Panc1 (cell line): ENCODE results near the gene SLC40A1. TPM values are rescaled to one million over a fixed set of nuclear protein-coding genes. Genes with fewer than 3 reads are reported as not detected.

Experiments used
- ATAC-seq: fragments of 200-7000 bp; cut with Tn5 transposase; 2 replicates; pipeline ENCODE4 v1.9.1; 2020; ENCODE audit warnings: mild to moderate bottlenecking, moderate library complexity
- BruUV-seq: library from RNA; stranded (reverse); fragments of 400-500 nt; replicated peaks from 2 replicates; lab custom pipeline; 2021; lab: Mats Ljungman, UMichigan
- CTCF ChIA-PET: fragments of 300-600 bp; sonication (Branson Sonifier 250); formaldehyde crosslinking; loops from one replicate; lab custom pipeline; 2022; ENCODE audit warnings: antibody characterized with exemption; lab: Charles Lee
- POLR2A ChIA-PET: fragments of 300-600 bp; sonication (Branson Sonifier 250); formaldehyde crosslinking; loops from one replicate; lab custom pipeline; 2022; ENCODE audit warnings: antibody characterized with exemption; lab: Charles Lee
- DNase-seq: peaks from one replicate; pipeline ENCODE4 v3.0.0-alpha.2; 2010; ENCODE audit warnings: low read depth, low spot score
- H3K27ac ChIP-seq: 2 replicates; pipeline ENCODE4 v1.5.1; 2011; ENCODE audit warnings: mild to moderate bottlenecking, low read length, inconsistent platforms
- H3K27me3 ChIP-seq: fragments of 200-500 bp; sonication (Bioruptor generic); 2 replicates; pipeline ENCODE4 v1.6.0; 2014; ENCODE audit warnings: low read length, inconsistent platforms; ENCODE audit not compliant: control insufficient read depth, insufficient read depth
- H3K36me3 ChIP-seq: fragments of 200-500 bp; sonication (Bioruptor generic); 2 replicates; pipeline ENCODE4 v1.5.1; 2014; ENCODE audit warnings: inconsistent platforms, mild to moderate bottlenecking, low read length, moderate library complexity; ENCODE audit not compliant: control insufficient read depth, insufficient read depth
- H3K4me1 ChIP-seq: 2 replicates; pipeline ENCODE4 v1.5.1; 2011; ENCODE audit warnings: inconsistent platforms, mild to moderate bottlenecking, low read length, moderate library complexity; ENCODE audit not compliant: control insufficient read depth, insufficient read depth
- H3K4me3 ChIP-seq, 2 experiments: 2 replicates each; pipeline ENCODE4 v1.5.1; 2011 to 2012; ENCODE audit warnings: low read depth in 2 of 2, low read length in 2 of 2, mild to moderate bottlenecking in 2 of 2, inconsistent platforms in 1 of 2, moderate library complexity in 1 of 2
- H3K9me3 ChIP-seq: fragments of 200-500 bp; sonication (Bioruptor generic); 2 replicates; pipeline ENCODE4 v1.5.1; 2014; ENCODE audit warnings: low read depth, mild to moderate bottlenecking, inconsistent platforms, low read length, moderate library complexity; ENCODE audit not compliant: control insufficient read depth, insufficient read depth
- CTCF ChIP-seq: fragments of 450-650 bp; IDR thresholded peaks from 2 replicates; pipeline ENCODE4 v1.5.1; 2017; ENCODE audit warnings: mild to moderate bottlenecking
- POLR2AphosphoS5 ChIP-seq: IDR thresholded peaks from 2 replicates; pipeline ENCODE4 v1.6.1; 2012; ENCODE audit warnings: mild to moderate bottlenecking, low read depth, low read length, moderate library complexity
- REST ChIP-seq, 2 experiments: IDR thresholded peaks; 2 replicates each; pipeline ENCODE4 v1.6.1; 2011 to 2012; ENCODE audit warnings: low read depth in 2 of 2, control low read depth in 1 of 2, low read length in 1 of 2, mild to moderate bottlenecking in 1 of 2, moderate library complexity in 1 of 2; ENCODE audit not compliant: insufficient read depth in 1 of 2
- SIN3A ChIP-seq: IDR thresholded peaks from 2 replicates; pipeline ENCODE4 v1.6.1; 2012; ENCODE audit warnings: low read depth, mild to moderate bottlenecking, low read length, moderate library complexity, borderline replicate concordance; ENCODE audit not compliant: insufficient read depth
- TCF7L2 ChIP-seq: IDR thresholded peaks from 2 replicates; pipeline ENCODE4 v1.6.1; 2011; ENCODE audit warnings: mild to moderate bottlenecking, low read depth, low read length, inconsistent platforms
- in situ Hi-C: cut with HindIII; loops from 2 replicates; pipeline ENCODE4 v1.10.0; 2016; ENCODE audit warnings: low sequenced_read_pairs, low pct_unique_long_range_greater_than_20kb
- intact Hi-C: fragments of 100-400 bp; cut with micrococcal nuclease; formaldehyde crosslinking; loops from one replicate; pipeline ENCODE4 v1.10.0; 2022; ENCODE audit not compliant: unreplicated experiment
- total RNA-seq: library from RNA; stranded (reverse); gene quantifications from one replicate; pipeline ENCODE4 v1.2.1, GENCODE V29; 2021; ENCODE audit not compliant: unreplicated experiment

Gene SLC40A1
- total RNA-seq, 1 experiment from 2014 or later: 0.74 TPM

GRCh38 chr2:189545418-189545817 lies 35.2 kb downstream of the SLC40A1 start:
- no peak overlapping the region for H3K27ac ChIP-seq
- ATAC-seq (no peak), DNase-seq (no peak)
- no TSS peak for BruUV-seq
- H3K36me3 ChIP-seq: no peaks in the 10 kb centered on the region
- in situ Hi-C loops (no loop called here), intact Hi-C loops (no loop called here)
- CTCF ChIA-PET: no interaction called here
- TF ChIP-seq REST (IDR thresholded peaks at IDR 0.05; ENCODE audit: insufficient read depth in 1 of 2, low read depth in 2 of 2, low read length in 1 of 2) (no peak), SIN3A (no peak), CTCF (no peak), POLR2AphosphoS5 (no peak), TCF7L2 (no peak)
- no peak overlapping the region for H3K4me3 ChIP-seq
- POLR2A ChIA-PET: no interaction called here
- H3K27me3 ChIP-seq: no peaks in the 10 kb centered on the region; the same call in 1 of the 2 replicates
- no peaks in the 10 kb centered on the region for H3K9me3 ChIP-seq
- no peaks in the 10 kb centered on the region for H3K4me1 ChIP-seq

- no peak overlapping the region for H3K27ac ChIP-seq
- BruUV-seq: no TSS peak
- H3K9me3 ChIP-seq: no peaks in the 10 kb centered on the region
- ChIA-PET POLR2A (interaction anchor here (0.6 kb wide), 1 partner anchor 346 kb away, joined by 18 read pairs; no protein-coding TSS in a partner anchor), CTCF (no interaction called here)
- intact Hi-C loops: no loop called here
- TF ChIP-seq POLR2AphosphoS5 (no peak), CTCF (no peak), TCF7L2 (no peak), SIN3A (no peak), REST (IDR thresholded peaks at IDR 0.05; ENCODE audit: insufficient read depth in 1 of 2, low read depth in 2 of 2, low read length in 1 of 2) (no peak)
- H3K4me1 ChIP-seq: no peaks in the 10 kb centered on the region
- no peaks in the 10 kb centered on the region for H3K36me3 ChIP-seq
- no peak for ATAC-seq
- no peaks in the 10 kb centered on the region; the same call in 1 of the 2 replicates for H3K27me3 ChIP-seq
- in situ Hi-C loops: no loop called here
- H3K4me3 ChIP-seq: no peak overlapping the region
- DNase-seq: no peak
These were observed 36.1 kb downstream of the SLC40A1 start for GRCh38 chr2:189544318-189545042.
